Omental fat pad (tissue), 4 donors: ENCODE measurements around the gene ITPRIPL1. TPM values are rescaled to one million over a fixed set of nuclear protein-coding genes. Genes with fewer than 3 reads are reported as not detected.

Experiments
- ATAC-seq: fragments of 150-250 bp; one replicate; pipeline ENCODE4 v1.9.1; 2016; ENCODE audit warnings: mild to moderate bottlenecking, moderate library complexity; ENCODE audit not compliant: low FRiP score
- DNase-seq: peaks from one replicate; pipeline ENCODE4 v3.0.0-alpha.2; 2019; ENCODE audit warnings: low spot score
- total RNA-seq, 4 donors: library from RNA; depleted of rRNA; stranded (reverse); fragments of >200 nt; gene quantifications; one replicate each; pipeline ENCODE4 v1.1.0, GENCODE V29; 2016
- TF ChIP-seq, protein P1 (sequence below), 3 donors: fragments of 450-650 bp; IDR thresholded peaks; one replicate each; pipeline ENCODE4 v1.5.1; 2016 to 2017; ENCODE audit warnings: antibody characterized with exemption in 3 of 3, mild to moderate bottlenecking in 3 of 3, moderate library complexity in 2 of 3

The ITPRIPL1 gene
- total RNA-seq, 4 donors from 2014 or later: 4.8 to 7.6 (median 6.6) TPM

DNA sequence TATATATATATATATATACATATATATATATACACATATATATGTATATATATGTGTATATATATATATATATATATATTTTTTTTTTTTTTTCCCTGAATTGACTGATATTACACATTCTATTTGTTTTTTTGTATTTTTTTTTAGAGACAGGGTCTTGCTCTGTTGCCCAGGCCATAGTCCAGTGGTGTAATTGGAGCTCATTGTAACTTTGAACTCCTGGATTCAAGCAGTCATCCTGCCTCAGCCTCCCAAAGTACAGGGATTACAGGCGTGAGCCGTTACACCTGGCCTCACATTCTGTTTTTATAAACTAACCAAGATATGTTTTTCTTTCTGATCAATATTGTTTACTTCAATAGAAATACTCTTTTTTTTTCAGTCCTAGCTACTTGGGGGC lies 36.6 kb downstream of the ITPRIPL1 start:
- DNase-seq: no peak
- TF ChIP-seq, protein P1, sequence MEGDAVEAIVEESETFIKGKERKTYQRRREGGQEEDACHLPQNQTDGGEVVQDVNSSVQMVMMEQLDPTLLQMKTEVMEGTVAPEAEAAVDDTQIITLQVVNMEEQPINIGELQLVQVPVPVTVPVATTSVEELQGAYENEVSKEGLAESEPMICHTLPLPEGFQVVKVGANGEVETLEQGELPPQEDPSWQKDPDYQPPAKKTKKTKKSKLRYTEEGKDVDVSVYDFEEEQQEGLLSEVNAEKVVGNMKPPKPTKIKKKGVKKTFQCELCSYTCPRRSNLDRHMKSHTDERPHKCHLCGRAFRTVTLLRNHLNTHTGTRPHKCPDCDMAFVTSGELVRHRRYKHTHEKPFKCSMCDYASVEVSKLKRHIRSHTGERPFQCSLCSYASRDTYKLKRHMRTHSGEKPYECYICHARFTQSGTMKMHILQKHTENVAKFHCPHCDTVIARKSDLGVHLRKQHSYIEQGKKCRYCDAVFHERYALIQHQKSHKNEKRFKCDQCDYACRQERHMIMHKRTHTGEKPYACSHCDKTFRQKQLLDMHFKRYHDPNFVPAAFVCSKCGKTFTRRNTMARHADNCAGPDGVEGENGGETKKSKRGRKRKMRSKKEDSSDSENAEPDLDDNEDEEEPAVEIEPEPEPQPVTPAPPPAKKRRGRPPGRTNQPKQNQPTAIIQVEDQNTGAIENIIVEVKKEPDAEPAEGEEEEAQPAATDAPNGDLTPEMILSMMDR (IDR thresholded peaks at IDR 0.05): no peak
- no peak for ATAC-seq

DNA sequence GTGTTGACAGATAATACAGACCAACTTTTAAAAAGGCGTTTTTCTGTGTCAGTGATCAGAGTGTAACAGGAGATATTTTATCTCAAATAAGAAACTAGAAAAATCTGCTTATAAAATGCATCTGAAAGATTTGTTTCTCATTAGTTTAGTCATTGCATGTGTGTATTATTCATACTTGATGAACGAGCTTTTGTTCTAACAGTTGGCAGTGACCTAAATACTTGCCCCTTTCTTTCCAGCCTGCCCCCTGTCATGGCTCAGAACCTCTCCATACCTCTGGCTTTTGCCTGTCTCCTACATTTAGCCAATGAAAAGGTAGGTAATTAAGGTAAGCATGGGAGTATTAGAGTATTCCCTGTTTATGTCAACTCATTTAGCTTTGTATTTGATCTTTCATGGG lies 44.1 kb downstream of the ITPRIPL1 start:
- no peak for DNase-seq
- TF ChIP-seq, protein P1 (IDR thresholded peaks at IDR 0.05): no peak
- no peak for ATAC-seq

DNA sequence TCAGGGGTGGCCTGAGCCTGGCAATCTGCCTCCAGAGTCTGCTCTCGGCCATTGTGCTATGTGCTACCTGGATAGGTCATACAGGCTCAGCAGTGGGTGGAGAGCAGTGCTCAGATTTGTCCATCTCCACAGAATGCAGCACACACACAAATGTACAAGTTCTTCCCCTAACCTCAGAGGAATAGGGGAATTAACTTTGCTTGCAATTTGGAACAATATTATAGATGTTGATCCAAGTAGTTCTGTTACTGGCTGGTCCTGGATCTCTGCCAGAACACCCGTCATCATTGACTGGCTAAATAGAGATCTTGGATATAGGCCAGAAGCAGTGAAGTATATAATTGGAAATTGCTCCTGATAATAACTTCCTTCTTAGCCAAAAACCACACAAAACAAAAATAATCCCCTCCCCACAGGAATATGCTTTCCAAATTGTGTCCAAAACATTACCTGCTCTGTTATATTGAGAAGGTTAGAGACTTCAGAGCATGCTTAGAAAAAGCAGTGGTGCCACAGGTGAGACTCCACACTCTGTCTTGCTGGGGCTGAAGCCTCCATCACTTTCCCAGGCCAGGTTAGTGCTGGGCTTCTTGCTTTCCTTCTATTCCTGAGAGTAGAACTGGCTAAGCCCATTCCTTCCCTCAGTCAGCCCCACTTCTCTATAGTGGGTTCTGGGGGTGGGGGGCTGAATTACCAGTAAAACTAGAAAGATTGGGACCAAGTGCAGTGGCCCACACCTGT lies 49.3 kb downstream of the ITPRIPL1 start:
- no peak for ATAC-seq
- TF ChIP-seq, protein P1 (IDR thresholded peaks at IDR 0.05): no peak
- no peak for DNase-seq

Other genes with a start within 250 kb of the ITPRIPL1 start
- gene ADRA2B, start 208.7 kb upstream of the ITPRIPL1 start, total RNA-seq: 1 to 10 TPM in 3 of 4 donors, under 1 TPM in 1; 0.63 to 9.8 (median 2.6) TPM
- 1 to 10 TPM in 1 of 4 donors, under 1 TPM in 1, not detected in 2; 0.84 to 3.3 TPM for gene ASTL, start 186.8 kb upstream of the ITPRIPL1 start, total RNA-seq
- 100 to 1,000 TPM in 1 of 4 donors, 10 to 100 TPM in 1, 1 to 10 TPM in 2; 8.5 to 199 (median 18.8) TPM for gene DUSP2, start 179.9 kb upstream of the ITPRIPL1 start, total RNA-seq
- 100 to 1,000 TPM; 116 to 149 (median 125) TPM for gene STARD7, start 116.5 kb upstream of the ITPRIPL1 start, total RNA-seq
- 10 to 100 TPM; 34.5 to 52.1 (median 43.2) TPM for gene TMEM127, start 59.3 kb upstream of the ITPRIPL1 start, total RNA-seq
- gene CIAO1, start 59.1 kb upstream of the ITPRIPL1 start, total RNA-seq: 100 to 1,000 TPM in 3 of 4 donors, 10 to 100 TPM in 1; 80.9 to 117 (median 105) TPM
- 10 to 100 TPM; 64.8 to 97.7 (median 84.3) TPM for gene SNRNP200, start 19.8 kb upstream of the ITPRIPL1 start, total RNA-seq
- gene NCAPH, start 10.4 kb downstream of the ITPRIPL1 start, total RNA-seq: 1 to 10 TPM in 2 of 4 donors, under 1 TPM in 2; 0.65 to 3.2 (median 2.0) TPM
- under 1 TPM in 1 of 4 donors, not detected in 3; 0.56 TPM for gene NEURL3, start 180.0 kb downstream of the ITPRIPL1 start, total RNA-seq
- 10 to 100 TPM; 26.2 to 79.7 (median 41.8) TPM for gene ARID5A, start 211.4 kb downstream of the ITPRIPL1 start, total RNA-seq